OCI-LY1 (cell line): ENCODE results near the gene TNPO2.
A peak's percentile ranks its signal among the peaks of the same experiment; 100 is the strongest.

Source experiments
- H2AFZ ChIP-seq: fragments of 200-600 bp; sonication (generic), shearing (Covaris generic); 2 replicates; pipeline ENCODE4 v1.6.0; 2014; ENCODE audit warnings: antibody characterized with exemption, mild to moderate bottlenecking, low read length
- H3F3A ChIP-seq: fragments of 200-600 bp; sonication (generic), shearing (Covaris generic); 2 replicates; pipeline ENCODE4 v1.6.0; 2014; ENCODE audit warnings: mild to moderate bottlenecking, antibody characterized with exemption, low read length, moderate library complexity; ENCODE audit not compliant: insufficient read depth
- H3K27ac ChIP-seq: fragments of 200-600 bp; sonication (generic); 2 replicates; pipeline ENCODE4 v1.5.1; 2014; ENCODE audit warnings: low read length, mixed run types, mild to moderate bottlenecking, low read depth; ENCODE audit not compliant: poor library complexity, severe bottlenecking
- H3K27me3 ChIP-seq: fragments of 200-600 bp; sonication (generic); 2 replicates; pipeline ENCODE4 v1.6.0; 2014; ENCODE audit warnings: antibody characterized with exemption, mild to moderate bottlenecking, low read length, moderate library complexity; ENCODE audit not compliant: insufficient read depth
- H3K36me3 ChIP-seq: fragments of 200-600 bp; sonication (generic); 2 replicates; pipeline ENCODE4 v1.6.1; 2014; ENCODE audit warnings: mild to moderate bottlenecking, antibody characterized with exemption, low read length, moderate library complexity, mixed read lengths; ENCODE audit not compliant: insufficient read depth
- H3K4me1 ChIP-seq: fragments of 200-600 bp; sonication (generic); 2 replicates; pipeline ENCODE4 v1.5.1; 2014; ENCODE audit warnings: mild to moderate bottlenecking, low read length, moderate library complexity; ENCODE audit not compliant: insufficient read depth, severe bottlenecking
- H3K4me2 ChIP-seq: fragments of 200-600 bp; sonication (generic), shearing (Covaris generic); 2 replicates; pipeline ENCODE4 v1.6.1; 2014; ENCODE audit warnings: low read length
- H3K4me3 ChIP-seq: fragments of 200-600 bp; sonication (generic); 2 replicates; pipeline ENCODE4 v1.5.1; 2014; ENCODE audit warnings: low read length, low read depth, mild to moderate bottlenecking, mixed read lengths; ENCODE audit not compliant: poor library complexity, severe bottlenecking
- H3K79me2 ChIP-seq: fragments of 200-600 bp; shearing (Covaris generic); 2 replicates; pipeline ENCODE4 v1.6.1; 2016; ENCODE audit warnings: mixed run types, low read length, mixed read lengths; ENCODE audit not compliant: insufficient read depth
- H3K9ac ChIP-seq: fragments of 200-600 bp; sonication (generic), shearing (Covaris generic); 2 replicates; pipeline ENCODE4 v1.6.1; 2014; ENCODE audit warnings: mild to moderate bottlenecking, low read length, mixed read lengths
- H3K9me2 ChIP-seq: fragments of 200-600 bp; sonication (generic), shearing (Covaris generic); 2 replicates; pipeline ENCODE4 v1.6.1; 2014; ENCODE audit warnings: low read depth, mild to moderate bottlenecking, low read length, mixed read lengths
- H3K9me3 ChIP-seq: fragments of 200-600 bp; shearing (Covaris generic); 2 replicates; pipeline ENCODE4 v1.6.1; 2014; ENCODE audit warnings: low read length, mixed read lengths
- H4K20me1 ChIP-seq: fragments of 200-600 bp; sonication (generic), shearing (Covaris generic); 2 replicates; pipeline ENCODE4 v1.6.0; 2016; ENCODE audit warnings: mild to moderate bottlenecking, low read length; ENCODE audit not compliant: insufficient read depth
- CTCF ChIP-seq: fragments of 200-600 bp; sonication (generic), shearing (Covaris generic); IDR thresholded peaks from 2 replicates; pipeline ENCODE4 v1.5.1; 2017; ENCODE audit warnings: mild to moderate bottlenecking, antibody characterized with exemption, low read length, moderate library complexity, mixed read lengths
- EZH2 ChIP-seq: fragments of 200-600 bp; sonication (generic), shearing (Covaris generic); IDR thresholded peaks from 2 replicates; pipeline ENCODE4 v1.8.0; 2017; ENCODE audit warnings: borderline replicate concordance, mixed run types, mild to moderate bottlenecking, antibody characterized with exemption, low read length, moderate library complexity, mixed read lengths

Gene TNPO2

GRCh38 chr19:12769689-12770088 is 46.0 kb upstream of the TNPO2 start:
- Histone ChIP-seq H3K79me2 (no peaks in the 10 kb centered on the region), H3K4me3 (peak overlapping the region; percentile 5)

GRCh38 chr19:12767666-12768065 is 43.9 kb upstream of the TNPO2 start:
- TF ChIP-seq EZH2, result no peak
- no peak for TF ChIP-seq CTCF
- Histone ChIP-seq H3K27me3 (no peaks in the 10 kb centered on the region), H3F3A (no peaks in the 10 kb centered on the region), H3K9me2 (no peaks in the 10 kb centered on the region), H3K9me3 (no peaks in the 10 kb centered on the region), H4K20me1 (no peaks in the 10 kb centered on the region), H3K36me3 (0 out of 2 replicates have a peak, but pooled peaks cover 6% of the 10 kb centered on the region), H3K4me2 (no peak overlapping the region), H2AFZ (no peak overlapping the region), H3K27ac (no peak overlapping the region), H3K4me1 (peaks cover 12% of the 10 kb centered on the region), H3K4me3 (no peak overlapping the region), H3K79me2 (no peaks in the 10 kb centered on the region), H3K9ac (no peak overlapping the region)

More at GRCh38 chr19:12769689-12770088, 46.0 kb upstream of the TNPO2 start:
- Histone ChIP-seq H3K4me1 (peaks cover 15% of the 10 kb centered on the region), H3K4me2 (peak overlapping the region; percentile 46), H3K9me3 (no peaks in the 10 kb centered on the region), H2AFZ (no peak overlapping the region), H3K36me3 (no peaks in the 10 kb centered on the region), H4K20me1 (no peaks in the 10 kb centered on the region), H3K27me3 (no peaks in the 10 kb centered on the region), H3K27ac (no peak overlapping the region), H3K9ac (no peak overlapping the region; the same call in 1 of the 2 replicates), H3F3A (peaks cover 7% of the 10 kb centered on the region; the same call in 1 of the 2 replicates), H3K9me2 (no peaks in the 10 kb centered on the region)
- TF ChIP-seq EZH2, result no peak
- no peak for TF ChIP-seq CTCF

GRCh38 chr19:12767150-12767549 is 43.4 kb upstream of the TNPO2 start:
- Histone ChIP-seq H3K27ac (no peak overlapping the region), H3K4me2 (no peak overlapping the region), H3K9ac (no peak overlapping the region), H4K20me1 (no peaks in the 10 kb centered on the region), H2AFZ (no peak overlapping the region), H3K9me2 (no peaks in the 10 kb centered on the region), H3K9me3 (no peaks in the 10 kb centered on the region), H3F3A (no peaks in the 10 kb centered on the region), H3K4me3 (no peak overlapping the region), H3K27me3 (no peaks in the 10 kb centered on the region), H3K36me3 (0 out of 2 replicates have a peak, but pooled peaks cover 6% of the 10 kb centered on the region), H3K4me1 (peaks cover 12% of the 10 kb centered on the region), H3K79me2 (no peaks in the 10 kb centered on the region)
- no peak for TF ChIP-seq CTCF
- no peak for TF ChIP-seq EZH2
